GM19455 (cell line): Measurements from ENCODE around the gene MAPK1.
"Not testable (repeated sequence)": the region's sequence is repeated elsewhere in the genome, so short reads cannot be mapped to it uniquely, and the experiment has no call there.

Source experiments
- ATAC-seq: cut with Tn5 transposase; IDR thresholded peaks from one replicate; pipeline ENCODE4 v1.9.1; 2021; ENCODE audit not compliant: unreplicated experiment

The MAPK1 gene

GRCh38 chr22:21793716-21794115 is 73.7 kb downstream of the MAPK1 start:
- not testable (repeated sequence) for ATAC-seq

DNA sequence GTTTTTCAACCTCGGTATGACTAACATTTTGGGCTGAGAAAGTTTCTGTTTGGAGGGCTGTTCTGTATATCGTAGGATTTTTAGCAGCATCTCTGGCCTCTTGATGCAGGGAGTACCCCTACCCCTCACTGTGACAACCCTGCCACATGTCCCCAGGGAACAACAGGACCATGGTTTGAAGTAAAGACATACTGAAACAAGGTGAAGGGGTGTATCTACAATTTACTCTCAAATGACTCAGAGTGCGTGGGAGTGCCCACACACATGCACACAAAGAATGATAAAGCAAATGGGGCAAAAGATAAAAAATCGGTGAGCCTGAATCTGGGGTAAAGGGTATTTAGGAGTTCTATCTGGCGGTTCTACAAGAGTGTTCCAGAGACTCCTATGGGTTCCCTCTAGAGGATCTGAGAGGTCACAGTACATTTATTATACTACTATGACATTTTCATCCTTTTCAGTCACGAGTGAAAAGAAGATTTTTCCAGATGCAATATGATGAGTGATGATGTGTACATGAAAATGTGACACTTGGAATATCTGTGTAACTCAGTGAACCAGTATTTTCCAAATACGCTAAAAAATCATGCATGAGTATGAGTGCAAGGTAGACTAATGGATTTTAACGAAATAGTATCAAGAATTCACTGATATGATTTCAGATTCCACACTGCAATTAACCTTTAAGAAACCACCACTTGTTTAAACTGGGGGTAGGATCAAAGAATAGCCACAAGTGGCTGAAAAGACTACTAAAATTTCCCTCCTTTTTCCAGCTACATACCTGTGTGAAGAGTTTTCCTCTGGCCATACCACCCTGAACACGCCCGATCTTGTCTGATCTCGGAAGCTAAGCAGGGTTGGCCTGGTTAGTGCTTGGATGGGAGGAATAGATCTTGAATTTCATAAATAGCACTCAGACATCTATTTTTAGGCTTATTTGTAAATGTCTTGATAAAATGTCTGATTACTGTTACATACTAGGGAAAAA is 75.5 kb downstream of the MAPK1 start:
- no peak for ATAC-seq

GRCh38 chr22:21790849-21791610 is 76.4 kb downstream of the MAPK1 start:
- not testable (repeated sequence) for ATAC-seq

- ATAC-seq = no peak
Measured at GRCh38 chr22:21790359-21790758, 77.1 kb downstream of the MAPK1 start.

- ATAC-seq = not testable (repeated sequence)
Measured at GRCh38 chr22:21787565-21787964, 79.9 kb downstream of the MAPK1 start.

DNA sequence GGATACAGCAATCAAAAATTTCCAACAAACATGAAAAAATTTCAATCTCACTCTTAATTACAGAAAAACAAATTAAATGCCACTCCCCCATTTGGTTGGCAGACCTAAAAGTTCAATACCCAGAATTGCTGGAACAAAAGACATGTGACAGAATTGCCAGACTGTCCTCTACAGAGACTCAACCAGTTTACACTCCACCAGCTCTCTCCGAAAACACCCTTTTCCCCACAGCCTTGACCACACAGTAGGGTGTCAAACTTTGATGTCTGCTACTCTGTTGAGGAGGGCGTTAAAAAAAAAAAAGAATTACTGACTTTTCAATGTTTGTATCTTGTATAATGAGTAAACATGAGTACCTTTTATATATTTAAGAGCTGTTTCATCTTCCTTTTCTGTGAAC is 87.2 kb downstream of the MAPK1 start:
- no peak for ATAC-seq

DNA sequence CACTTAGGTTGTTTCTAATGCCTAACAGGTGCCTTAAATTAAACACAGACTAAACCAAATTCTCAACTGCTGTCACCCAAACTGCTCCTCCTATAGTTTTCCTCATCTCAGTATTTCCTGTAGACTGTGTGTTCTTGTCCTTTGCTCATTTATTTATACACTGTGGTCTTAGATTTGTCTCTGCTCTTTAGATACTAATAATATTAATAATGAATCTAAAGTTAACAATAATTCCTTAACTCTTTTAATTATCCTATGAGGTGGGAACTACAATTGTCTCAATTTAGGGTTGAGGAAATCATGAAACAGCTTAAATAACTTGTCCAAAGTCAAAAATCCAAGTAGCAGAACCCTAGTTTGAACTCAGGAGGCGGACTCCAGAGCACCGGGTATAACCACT is 88.0 kb downstream of the MAPK1 start:
- no peak for ATAC-seq

- no peak for ATAC-seq
Measured at GRCh38 chr22:21778705-21779363, 88.6 kb downstream of the MAPK1 start.

- ATAC-seq = no peak
Measured at GRCh38 chr22:21771631-21771976, 95.8 kb downstream of the MAPK1 start.

GRCh38 chr22:21768435-21768834 is 99.0 kb downstream of the MAPK1 start:
- no peak for ATAC-seq

- no peak for ATAC-seq
Measured at GRCh38 chr22:21766691-21767462, 100.6 kb downstream of the MAPK1 start.

GRCh38 chr22:21765909-21766529 is 101.4 kb downstream of the MAPK1 start:
- ATAC-seq = no peak

DNA sequence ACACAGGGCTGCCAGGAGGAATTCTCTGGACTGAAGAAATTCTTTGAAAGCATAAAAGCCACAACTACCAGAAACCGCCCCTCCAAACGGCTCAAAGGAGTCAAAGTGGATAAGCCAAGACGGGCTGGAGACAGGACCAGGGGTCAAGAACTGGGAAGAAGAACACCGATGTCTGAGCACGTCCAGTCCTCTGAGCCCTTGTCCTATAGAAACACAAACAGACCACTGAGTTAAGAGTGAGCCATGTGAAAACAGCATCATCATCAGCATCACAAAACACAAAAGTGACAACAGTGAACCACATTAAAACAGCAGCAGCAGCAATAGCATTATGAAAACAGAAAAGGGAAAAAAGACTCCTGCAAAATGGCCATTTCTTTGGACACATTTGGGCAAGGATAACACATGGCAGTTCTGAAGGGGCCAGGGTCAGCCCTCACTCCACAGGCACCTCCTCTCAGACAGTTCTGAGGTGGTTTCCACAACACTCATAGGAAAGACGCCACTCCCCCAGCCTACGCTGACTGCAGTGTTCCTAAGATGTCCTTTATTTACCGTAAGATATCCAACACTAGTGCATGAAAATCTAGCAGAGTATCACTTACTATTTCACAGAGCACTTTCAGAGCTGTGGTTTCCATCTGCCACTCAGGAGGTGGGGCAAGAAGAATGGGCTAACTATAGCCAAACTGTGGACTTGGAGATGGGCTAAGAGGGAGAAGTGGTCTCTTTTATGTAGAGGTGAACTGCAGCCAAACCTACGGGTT is 103.2 kb downstream of the MAPK1 start:
- ATAC-seq = no peak

- no peak for ATAC-seq
Measured at GRCh38 chr22:21762712-21763581, 104.5 kb downstream of the MAPK1 start.

GRCh38 chr22:21761994-21762680 is 105.3 kb downstream of the MAPK1 start:
- ATAC-seq = no peak

DNA sequence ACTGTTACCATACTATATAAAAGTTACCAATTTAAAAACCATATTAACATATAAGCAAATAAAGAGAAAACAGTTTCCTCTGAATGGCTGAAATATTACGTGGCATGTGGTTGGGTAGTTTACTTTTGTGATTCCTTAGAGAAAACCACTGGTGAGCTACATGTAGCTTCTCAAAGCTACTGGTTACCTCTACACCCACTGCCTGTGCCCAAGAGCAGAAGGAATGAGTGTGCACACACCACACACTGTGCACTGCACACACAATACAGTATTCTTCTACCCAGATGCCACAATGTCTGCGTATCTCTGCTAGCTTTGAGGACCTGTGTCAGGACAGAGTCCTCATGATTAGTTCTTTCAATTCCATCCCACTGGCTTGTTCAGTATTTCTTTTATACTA is 106.4 kb downstream of the MAPK1 start:
- ATAC-seq = no peak

- ATAC-seq = no peak
Measured at GRCh38 chr22:21760640-21761039, 106.8 kb downstream of the MAPK1 start.
